ENCODE data around the gene KIRREL3.

KIRREL3 gene

DNA sequence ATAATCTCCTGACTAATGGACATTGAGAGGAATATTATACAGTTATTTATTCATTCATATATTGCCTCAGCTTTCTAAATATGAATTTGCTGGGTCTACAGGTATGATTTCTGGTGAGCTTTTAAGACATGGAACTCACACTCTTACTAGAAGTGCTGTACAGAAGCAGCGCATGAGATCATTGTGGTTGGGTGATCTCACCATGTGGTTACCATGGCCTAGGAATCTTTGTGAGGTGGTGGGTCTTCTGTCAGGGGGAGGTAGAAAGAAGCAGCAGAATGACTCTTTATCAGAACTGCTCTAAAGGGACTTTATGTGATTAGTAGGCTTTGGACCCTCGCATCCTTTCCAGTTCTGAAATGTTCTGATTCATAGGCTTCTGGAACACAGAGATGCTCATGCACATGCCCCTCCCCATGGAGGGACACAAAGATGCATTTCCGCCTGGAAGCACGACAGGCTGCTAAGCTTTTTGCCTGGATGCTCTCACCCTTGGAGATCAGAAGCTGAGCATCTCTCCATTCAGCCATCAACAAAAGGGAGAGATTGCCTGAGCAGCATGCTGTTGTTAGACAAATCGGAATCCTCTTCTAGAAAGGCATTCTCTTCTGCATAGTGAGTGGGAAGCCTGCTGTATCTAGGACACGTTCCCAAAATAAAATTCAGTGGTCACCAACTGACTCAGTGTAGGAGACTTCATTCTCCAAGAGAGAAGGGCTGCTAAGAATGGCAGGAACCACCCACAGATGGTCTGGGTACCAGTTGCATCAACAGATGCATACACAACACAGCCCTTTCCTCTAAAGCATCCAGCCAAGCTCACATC is 51.3 kb downstream of the KIRREL3 start:
- no peak overlapping the region for H3K4me3 ChIP-seq (ENCODE audit: low read depth, low read length)
- no peak for DNase-seq (ENCODE audit: low read depth, low spot score)
- POLR2A ChIA-PET = interaction anchor here (0.7 kb wide), 1 partner anchor 31 kb away, joined by 3 read pairs; no protein-coding TSS in a partner anchor
- TF ChIP-seq, protein P1, sequence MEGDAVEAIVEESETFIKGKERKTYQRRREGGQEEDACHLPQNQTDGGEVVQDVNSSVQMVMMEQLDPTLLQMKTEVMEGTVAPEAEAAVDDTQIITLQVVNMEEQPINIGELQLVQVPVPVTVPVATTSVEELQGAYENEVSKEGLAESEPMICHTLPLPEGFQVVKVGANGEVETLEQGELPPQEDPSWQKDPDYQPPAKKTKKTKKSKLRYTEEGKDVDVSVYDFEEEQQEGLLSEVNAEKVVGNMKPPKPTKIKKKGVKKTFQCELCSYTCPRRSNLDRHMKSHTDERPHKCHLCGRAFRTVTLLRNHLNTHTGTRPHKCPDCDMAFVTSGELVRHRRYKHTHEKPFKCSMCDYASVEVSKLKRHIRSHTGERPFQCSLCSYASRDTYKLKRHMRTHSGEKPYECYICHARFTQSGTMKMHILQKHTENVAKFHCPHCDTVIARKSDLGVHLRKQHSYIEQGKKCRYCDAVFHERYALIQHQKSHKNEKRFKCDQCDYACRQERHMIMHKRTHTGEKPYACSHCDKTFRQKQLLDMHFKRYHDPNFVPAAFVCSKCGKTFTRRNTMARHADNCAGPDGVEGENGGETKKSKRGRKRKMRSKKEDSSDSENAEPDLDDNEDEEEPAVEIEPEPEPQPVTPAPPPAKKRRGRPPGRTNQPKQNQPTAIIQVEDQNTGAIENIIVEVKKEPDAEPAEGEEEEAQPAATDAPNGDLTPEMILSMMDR (IDR thresholded peaks at IDR 0.05; ENCODE audit: insufficient read depth, low read length, missing control alignments) = no peak
- CTCF ChIA-PET = interaction anchor here (1.0 to 1.6 kb wide), 4 partner anchors 12 to 342 kb away, joined by 3 to 6 read pairs (median 4); no protein-coding TSS in a partner anchor

DNA sequence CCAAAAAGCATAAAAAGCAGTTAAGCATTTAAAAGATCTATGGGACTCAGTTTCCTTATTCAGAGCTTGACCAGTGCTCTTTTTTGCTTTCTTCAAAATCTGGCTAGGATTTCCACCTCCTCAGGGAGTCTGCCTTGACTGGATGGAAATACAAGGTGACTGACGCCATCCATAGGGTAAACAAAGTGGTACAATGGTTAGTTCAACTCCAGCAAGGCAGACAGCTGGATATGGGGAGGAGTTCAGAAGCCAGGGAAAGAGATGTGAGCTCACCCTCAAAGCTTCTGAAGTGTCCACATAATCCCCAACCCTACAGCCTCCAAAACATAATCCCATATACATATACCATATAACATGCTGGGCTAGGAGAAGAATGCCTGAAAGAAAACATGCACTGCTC is 52.0 kb downstream of the KIRREL3 start:
- no peak for DNase-seq (ENCODE audit: low read depth, low spot score)
- ChIA-PET CTCF (interaction anchor here (1.0 to 1.6 kb wide), 4 partner anchors 13 to 342 kb away, joined by 3 to 6 read pairs (median 4); no protein-coding TSS in a partner anchor), POLR2A (no interaction called here)
- TF ChIP-seq, protein P1 (IDR thresholded peaks at IDR 0.05; ENCODE audit: insufficient read depth, low read length, missing control alignments) = no peak
- no peak overlapping the region for H3K4me3 ChIP-seq (ENCODE audit: low read depth, low read length)

GRCh38 chr11:126945319-126945718 is 55.3 kb downstream of the KIRREL3 start:
- CTCF ChIA-PET = interaction anchor here (1.2 to 1.3 kb wide), 2 partner anchors 9 to 45 kb away, joined by 3 read pairs; no protein-coding TSS in a partner anchor

DNA sequence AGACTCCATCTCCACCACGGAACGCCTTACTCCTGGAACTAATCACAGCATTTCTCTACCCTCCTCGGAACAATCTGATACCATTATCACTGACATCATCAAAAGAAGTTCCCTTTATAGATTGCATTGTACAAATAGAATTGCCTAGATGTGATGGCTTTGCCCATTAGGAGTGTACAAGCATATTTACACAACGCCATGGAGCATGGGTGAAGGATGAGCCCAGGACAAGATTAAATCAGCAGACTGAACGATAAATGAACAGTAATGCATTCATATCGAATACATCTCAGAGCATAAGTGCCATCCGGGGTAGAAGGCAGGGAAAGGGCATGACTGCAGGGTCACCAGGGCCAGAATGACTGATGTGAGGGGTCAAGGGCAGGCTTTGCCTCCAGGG is 57.3 kb downstream of the KIRREL3 start:
- DNase-seq (ENCODE audit: low read depth, low spot score) = no peak
- H3K4me3 ChIP-seq (ENCODE audit: low read depth, low read length) = no peak overlapping the region
- ChIA-PET CTCF (no interaction called here), POLR2A (no interaction called here)
- TF ChIP-seq, protein P1 (IDR thresholded peaks at IDR 0.05; ENCODE audit: insufficient read depth, low read length, missing control alignments) = no peak

More at GRCh38 chr11:126945319-126945718, 55.3 kb downstream of the KIRREL3 start:
- POLR2A ChIA-PET = no interaction called here
- DNase-seq (ENCODE audit: low read depth, low spot score) = no peak
- H3K4me3 ChIP-seq (ENCODE audit: low read depth, low read length) = no peak overlapping the region
- TF ChIP-seq, protein P1 (IDR thresholded peaks at IDR 0.05; ENCODE audit: insufficient read depth, low read length, missing control alignments) = no peak

DNA sequence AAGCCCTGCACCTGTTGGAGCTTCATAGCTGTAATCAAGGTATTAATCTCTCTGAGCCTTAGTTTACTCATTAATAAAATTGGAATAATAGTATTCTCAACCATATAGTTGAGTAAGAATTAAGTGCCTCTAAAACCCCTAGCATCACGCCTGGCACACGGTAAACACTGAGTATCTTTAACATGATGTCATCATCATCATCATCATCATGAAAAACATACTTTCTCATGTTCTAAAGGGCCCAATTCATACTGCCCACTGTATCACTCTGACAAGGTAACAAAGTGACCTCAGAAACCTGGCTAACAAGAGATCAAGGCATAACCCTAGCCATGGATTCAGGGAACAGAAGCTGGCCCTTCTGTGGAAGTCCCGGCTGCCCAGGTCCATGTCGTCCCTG is 58.4 kb downstream of the KIRREL3 start:
- POLR2A ChIA-PET = no interaction called here
- TF ChIP-seq, protein P1 (IDR thresholded peaks at IDR 0.05; ENCODE audit: insufficient read depth, low read length, missing control alignments) = no peak
- H3K4me3 ChIP-seq (ENCODE audit: low read depth, low read length) = no peak overlapping the region
- CTCF ChIA-PET = interaction anchor here (0.7 kb wide), 1 partner anchor 226 kb away, joined by 3 read pairs; no protein-coding TSS in a partner anchor
- DNase-seq (ENCODE audit: low read depth, low spot score) = no peak

GRCh38 chr11:126939552-126939951 is 61.0 kb downstream of the KIRREL3 start:
- ChIA-PET CTCF (no interaction called here), POLR2A (no interaction called here)
- no peak overlapping the region for H3K4me3 ChIP-seq (ENCODE audit: low read depth, low read length)
- DNase-seq (ENCODE audit: low read depth, low spot score) = no peak
- TF ChIP-seq, protein P1 (IDR thresholded peaks at IDR 0.05; ENCODE audit: insufficient read depth, low read length, missing control alignments) = no peak
